ENCODE results near the gene CD151.

GRCh38 chr11:833114-833791 lies 501 bp downstream of the CD151 start:
- TF ChIP-seq CTCF (IDR thresholded peaks at IDR 0.05 in 2 of 3, conservative IDR thresholded peaks at IDR 0.05 in 1 of 3; ENCODE audit: borderline replicate concordance in 1 of 3, insufficient read depth in 1 of 3, low read depth in 2 of 3, low read length in 2 of 3) (no peak), YY1 (IDR thresholded peaks at IDR 0.05; ENCODE audit: extremely low read depth, insufficient replicate concordance, low read depth, low read length) (no peak), POLR2AphosphoS5 (IDR thresholded peaks at IDR 0.05; ENCODE audit: low read depth, low read length) (no peak), EZH2phosphoT487 (IDR thresholded peaks at IDR 0.05; ENCODE audit: borderline replicate concordance) (no peak)
